OCI-LY7 (cell line): ENCODE measurements around the gene LVRN. TPM values are rescaled to one million over a fixed set of nuclear protein-coding genes. Genes with fewer than 3 reads are reported as not detected.

Source experiments
- BruUV-seq: library from RNA; stranded (reverse); fragments of 400-500 nt; replicated peaks from 2 replicates; lab custom pipeline; 2021; lab: Mats Ljungman, UMichigan
- CTCF ChIA-PET: fragments of 300-600 bp; sonication (Branson Sonifier 250); formaldehyde crosslinking; loops from one replicate; lab custom pipeline; 2022; ENCODE audit warnings: antibody characterized with exemption; ENCODE audit not compliant: unreplicated experiment; lab: Charles Lee
- POLR2A ChIA-PET: fragments of 300-600 bp; sonication (Branson Sonifier 250); formaldehyde crosslinking; loops from one replicate; lab custom pipeline; 2022; ENCODE audit warnings: antibody characterized with exemption; lab: Charles Lee
- DNase-seq: peaks from one replicate; pipeline ENCODE4 v3.0.0-alpha.2; 2015; ENCODE audit warnings: low spot score
- H2AFZ ChIP-seq: fragments of 200-600 bp; sonication (generic), shearing (Covaris generic); 2 replicates; pipeline ENCODE4 v1.6.1; 2014; ENCODE audit warnings: mild to moderate bottlenecking, antibody characterized with exemption, low read length, moderate library complexity
- H3K27ac ChIP-seq: fragments of 200-600 bp; sonication (generic); 2 replicates; pipeline ENCODE4 v1.5.1; 2014; ENCODE audit warnings: mixed run types, low read depth, mild to moderate bottlenecking, moderate library complexity, low read length, inconsistent platforms; ENCODE audit not compliant: poor library complexity, severe bottlenecking
- H3K36me3 ChIP-seq: fragments of 200-600 bp; sonication (generic); 2 replicates; pipeline ENCODE4 v1.6.1; 2014; ENCODE audit warnings: mild to moderate bottlenecking, antibody characterized with exemption, low read length, moderate library complexity, mixed read lengths; ENCODE audit not compliant: insufficient read depth
- H3K4me1 ChIP-seq: fragments of 200-600 bp; sonication (generic); 2 replicates; pipeline ENCODE4 v1.5.1; 2014; ENCODE audit warnings: mild to moderate bottlenecking, low read length; ENCODE audit not compliant: insufficient read depth, poor library complexity, severe bottlenecking
- H3K4me2 ChIP-seq: fragments of 200-600 bp; sonication (generic); 2 replicates; pipeline ENCODE4 v1.6.1; 2014; ENCODE audit warnings: mild to moderate bottlenecking, low read length
- H3K4me3 ChIP-seq: fragments of 200-600 bp; sonication (generic); 2 replicates; pipeline ENCODE4 v1.5.1; 2014; ENCODE audit warnings: mild to moderate bottlenecking, low read depth, low read length; ENCODE audit not compliant: poor library complexity, severe bottlenecking
- H3K79me2 ChIP-seq: fragments of 200-600 bp; sonication (generic); 2 replicates; pipeline ENCODE4 v1.6.1; 2016; ENCODE audit warnings: low read depth, mild to moderate bottlenecking, low read length, moderate library complexity, mixed read lengths; ENCODE audit not compliant: insufficient read depth
- H3K9me2 ChIP-seq: fragments of 200-600 bp; sonication (generic); 2 replicates; pipeline ENCODE4 v1.6.1; 2016; ENCODE audit warnings: mild to moderate bottlenecking, low read length, mixed read lengths; ENCODE audit not compliant: insufficient read depth
- H3K9me3 ChIP-seq: fragments of 200-600 bp; sonication (generic); 2 replicates; pipeline ENCODE4 v1.6.1; 2014; ENCODE audit warnings: mild to moderate bottlenecking, mixed run types, low read length, mixed read lengths
- H4K20me1 ChIP-seq: fragments of 200-600 bp; sonication (generic); 2 replicates; pipeline ENCODE4 v1.6.1; 2014; ENCODE audit warnings: mild to moderate bottlenecking, antibody characterized with exemption, low read length, moderate library complexity, mixed read lengths; ENCODE audit not compliant: insufficient read depth
- EZH2phosphoT487 ChIP-seq: fragments of 200-600 bp; sonication (generic); IDR thresholded peaks from 2 replicates; pipeline ENCODE4 v1.6.1; 2018; ENCODE audit warnings: low read depth, borderline replicate concordance, mild to moderate bottlenecking, mixed run types, antibody characterized with exemption, low read length, moderate library complexity, mixed read lengths
- intact Hi-C: fragments of 100-400 bp; cut with micrococcal nuclease; formaldehyde crosslinking; loops from one replicate; pipeline ENCODE4 v1.10.0; 2022; ENCODE audit not compliant: unreplicated experiment
- total RNA-seq, 2 experiments: library from RNA; depleted of rRNA in 1 of 2; stranded (reverse); fragments of >200 nt in 1 of 2; shearing (Covaris generic) in 1 of 2; gene quantifications; 2 replicates each; pipeline ENCODE4 v1.2.3, GENCODE V29; 2014 to 2022
- TF ChIP-seq, protein P1 (sequence below): fragments of 200-600 bp; sonication (generic); conservative IDR thresholded peaks from 2 replicates; pipeline ENCODE4 v1.5.1; 2014; ENCODE audit warnings: mild to moderate bottlenecking, antibody characterized with exemption, low read length, moderate library complexity, mixed read lengths

Gene LVRN
- total RNA-seq, 2 experiments from 2014 or later, result not detected

DNA sequence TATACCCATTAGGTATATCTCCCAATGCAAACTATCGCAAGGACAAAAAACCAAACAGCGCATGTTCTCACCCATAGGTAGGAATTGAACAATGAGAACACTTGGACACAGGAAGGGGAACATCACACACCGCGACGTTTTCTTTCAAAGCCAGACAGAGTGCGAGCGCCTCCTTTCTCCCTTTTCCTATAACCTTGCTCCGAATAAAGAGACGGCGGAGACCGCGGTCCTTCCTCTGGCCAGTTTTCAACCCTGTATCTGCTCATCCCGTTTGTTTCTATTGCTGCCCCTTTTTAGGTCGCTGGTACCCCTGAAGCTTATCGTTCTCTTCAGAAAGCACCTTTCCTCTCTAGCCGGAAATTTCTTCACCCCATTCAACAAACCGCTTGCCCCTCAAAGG, 1.3 kb downstream of the LVRN start:
- Histone ChIP-seq H3K9me3 (no peaks in the 10 kb centered on the region), H3K27ac (no peak overlapping the region), H4K20me1 (no peaks in the 10 kb centered on the region), H3K4me2 (no peak overlapping the region), H3K4me1 (no peaks in the 10 kb centered on the region), H3K36me3 (no peaks in the 10 kb centered on the region), H2AFZ (no peak overlapping the region), H3K79me2 (no peaks in the 10 kb centered on the region), H3K9me2 (no peaks in the 10 kb centered on the region), H3K4me3 (no peak overlapping the region)
- no peak for DNase-seq
- intact Hi-C loops, result no loop called here
- BruUV-seq, result no TSS peak
- TF ChIP-seq, protein P1, sequence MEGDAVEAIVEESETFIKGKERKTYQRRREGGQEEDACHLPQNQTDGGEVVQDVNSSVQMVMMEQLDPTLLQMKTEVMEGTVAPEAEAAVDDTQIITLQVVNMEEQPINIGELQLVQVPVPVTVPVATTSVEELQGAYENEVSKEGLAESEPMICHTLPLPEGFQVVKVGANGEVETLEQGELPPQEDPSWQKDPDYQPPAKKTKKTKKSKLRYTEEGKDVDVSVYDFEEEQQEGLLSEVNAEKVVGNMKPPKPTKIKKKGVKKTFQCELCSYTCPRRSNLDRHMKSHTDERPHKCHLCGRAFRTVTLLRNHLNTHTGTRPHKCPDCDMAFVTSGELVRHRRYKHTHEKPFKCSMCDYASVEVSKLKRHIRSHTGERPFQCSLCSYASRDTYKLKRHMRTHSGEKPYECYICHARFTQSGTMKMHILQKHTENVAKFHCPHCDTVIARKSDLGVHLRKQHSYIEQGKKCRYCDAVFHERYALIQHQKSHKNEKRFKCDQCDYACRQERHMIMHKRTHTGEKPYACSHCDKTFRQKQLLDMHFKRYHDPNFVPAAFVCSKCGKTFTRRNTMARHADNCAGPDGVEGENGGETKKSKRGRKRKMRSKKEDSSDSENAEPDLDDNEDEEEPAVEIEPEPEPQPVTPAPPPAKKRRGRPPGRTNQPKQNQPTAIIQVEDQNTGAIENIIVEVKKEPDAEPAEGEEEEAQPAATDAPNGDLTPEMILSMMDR, result no peak
- no peak for TF ChIP-seq EZH2phosphoT487
- ChIA-PET CTCF (no interaction called here), POLR2A (no interaction called here)

DNA sequence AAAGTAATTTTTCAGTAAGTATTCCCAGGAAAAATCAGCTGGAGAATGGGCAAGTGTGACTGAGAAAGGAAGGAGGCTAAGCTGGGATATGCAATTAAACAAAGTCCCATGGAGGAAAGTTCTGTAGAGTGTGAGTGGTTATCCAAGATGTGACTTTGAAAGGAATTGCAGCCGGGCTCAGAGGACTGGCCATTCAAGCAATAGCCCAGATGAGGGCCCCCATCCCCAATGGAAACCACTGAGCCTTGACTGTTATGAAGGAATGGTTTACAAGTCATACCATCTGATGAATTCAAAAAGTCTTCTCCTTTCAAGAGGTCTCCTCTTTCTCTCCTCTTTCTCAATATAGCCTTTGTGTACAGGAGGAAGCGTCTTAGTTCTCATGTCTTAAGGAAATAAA, 6.5 kb downstream of the LVRN start:
- H3K79me2 ChIP-seq, result no peaks in the 10 kb centered on the region
- no peak overlapping the region for H3K4me2 ChIP-seq
- intact Hi-C loops, result no loop called here
- no peaks in the 10 kb centered on the region for H3K9me3 ChIP-seq
- no peaks in the 10 kb centered on the region for H3K4me1 ChIP-seq
- ChIA-PET CTCF (no interaction called here), POLR2A (interaction anchor here (0.7 kb wide), 1 partner anchor 10 kb away, joined by 4 read pairs; no protein-coding TSS in a partner anchor)
- no peak for DNase-seq
- no peaks in the 10 kb centered on the region for H3K36me3 ChIP-seq
- no peak overlapping the region for H3K4me3 ChIP-seq
- no peak overlapping the region for H3K27ac ChIP-seq
- no peak for TF ChIP-seq EZH2phosphoT487
- TF ChIP-seq, protein P1, result no peak
- no peaks in the 10 kb centered on the region for H3K9me2 ChIP-seq
- no peaks in the 10 kb centered on the region for H4K20me1 ChIP-seq
- BruUV-seq, result no TSS peak
- H2AFZ ChIP-seq, result no peak overlapping the region

DNA sequence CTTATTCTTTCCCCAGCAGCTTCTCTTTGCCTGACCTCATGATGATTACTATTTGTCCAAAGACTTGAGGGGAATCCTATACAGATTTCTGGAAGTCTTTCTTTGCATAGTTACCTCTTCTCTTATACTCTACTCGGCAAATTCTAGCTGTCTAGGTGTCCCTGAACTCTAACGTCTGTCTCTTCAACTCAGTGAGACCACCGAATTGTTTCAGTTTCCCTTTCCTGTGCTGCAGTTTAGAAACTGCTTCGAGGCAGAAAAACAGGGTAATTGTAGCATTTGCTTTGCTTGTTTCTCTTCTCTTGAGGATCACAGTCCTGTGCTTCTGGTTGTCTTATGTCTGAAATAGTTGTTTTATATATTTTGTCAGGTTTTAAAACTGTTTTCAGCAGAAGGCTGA, 14.8 kb downstream of the LVRN start:
- no TSS peak for BruUV-seq
- TF ChIP-seq EZH2phosphoT487, result no peak
- TF ChIP-seq, protein P1, result no peak
- no peaks in the 10 kb centered on the region for H3K36me3 ChIP-seq
- no peaks in the 10 kb centered on the region for H3K4me1 ChIP-seq
- H3K79me2 ChIP-seq, result no peaks in the 10 kb centered on the region
- DNase-seq, result peak; percentile 16
- H3K4me2 ChIP-seq, result peak overlapping the region; percentile 39
- H3K4me3 ChIP-seq, result no peak overlapping the region
- no peaks in the 10 kb centered on the region for H4K20me1 ChIP-seq
- 0 out of 2 replicates have a peak overlapping the region, but pooled peaks have one; percentile 12 for H2AFZ ChIP-seq
- ChIA-PET POLR2A (interaction anchor here (1.1 kb wide), 1 partner anchor 19 kb away, joined by 4 read pairs; no protein-coding TSS in a partner anchor), CTCF (no interaction called here)
- no peaks in the 10 kb centered on the region for H3K9me3 ChIP-seq
- no peak overlapping the region for H3K27ac ChIP-seq
- intact Hi-C loops, result no loop called here
- H3K9me2 ChIP-seq, result no peaks in the 10 kb centered on the region
